CD4-positive, alpha-beta T cell treated with Interferon gamma for 1 hour (primary cell): ENCODE measurements around the gene PROSER3.

Experiments used
- DNase-seq: peaks from one replicate; pipeline ENCODE4 v3.0.0-alpha.2; 2020

Gene PROSER3

GRCh38 chr19:35757749-35758608 lies at the start of gene PROSER3:
Gene PROSER3, plus strand, starts transcription at chr19:35758176. Its CDS starts 40 bp downstream, at chr19:35758216.
- peak; percentile 99 for DNase-seq

GRCh38 chr19:35708391-35708790 lies 49.6 kb upstream of the PROSER3 start:
- no peak for DNase-seq

- no peak for DNase-seq
Observed at GRCh38 chr19:35710784-35711723, 46.9 kb upstream of the PROSER3 start.

GRCh38 chr19:35712567-35713505 lies 45.1 kb upstream of the PROSER3 start:
- DNase-seq: peak; percentile 42

GRCh38 chr19:35713506-35713850 lies 44.5 kb upstream of the PROSER3 start:
- no peak for DNase-seq

- DNase-seq: no peak
Observed at GRCh38 chr19:35713904-35714495, 44.0 kb upstream of the PROSER3 start.

- no peak for DNase-seq
Observed at GRCh38 chr19:35714601-35715354, 43.2 kb upstream of the PROSER3 start.

GRCh38 chr19:35715355-35715809 lies 42.6 kb upstream of the PROSER3 start:
- no peak for DNase-seq

- DNase-seq: no peak
Observed at GRCh38 chr19:35715981-35716800, 41.8 kb upstream of the PROSER3 start.

GRCh38 chr19:35716801-35717664 lies 40.9 kb upstream of the PROSER3 start:
- DNase-seq: peak; percentile 98

GRCh38 chr19:35717665-35718344 lies 40.2 kb upstream of the PROSER3 start, which contains the start of gene KMT2B:
Gene KMT2B, plus strand, starts transcription at chr19:35718003. Its CDS starts 16 bp downstream, at chr19:35718019.
- no peak for DNase-seq

- peak; percentile 19 for DNase-seq
Observed at GRCh38 chr19:35718345-35719041, 39.5 kb upstream of the PROSER3 start.

- DNase-seq: no peak
Observed at GRCh38 chr19:35719402-35720162, 38.4 kb upstream of the PROSER3 start.

- DNase-seq: no peak
Observed at GRCh38 chr19:35720163-35720524, 37.8 kb upstream of the PROSER3 start.

GRCh38 chr19:35720648-35721047 lies 37.3 kb upstream of the PROSER3 start:
- DNase-seq: no peak

GRCh38 chr19:35721374-35721773 lies 36.6 kb upstream of the PROSER3 start:
- DNase-seq: no peak

- no peak for DNase-seq
Observed at GRCh38 chr19:35722461-35722860, 35.5 kb upstream of the PROSER3 start.
